Measurements from ENCODE around the gene DAGLA.
A peak's percentile ranks its signal among the peaks of the same experiment; 100 is the strongest.

DAGLA gene, protein sequence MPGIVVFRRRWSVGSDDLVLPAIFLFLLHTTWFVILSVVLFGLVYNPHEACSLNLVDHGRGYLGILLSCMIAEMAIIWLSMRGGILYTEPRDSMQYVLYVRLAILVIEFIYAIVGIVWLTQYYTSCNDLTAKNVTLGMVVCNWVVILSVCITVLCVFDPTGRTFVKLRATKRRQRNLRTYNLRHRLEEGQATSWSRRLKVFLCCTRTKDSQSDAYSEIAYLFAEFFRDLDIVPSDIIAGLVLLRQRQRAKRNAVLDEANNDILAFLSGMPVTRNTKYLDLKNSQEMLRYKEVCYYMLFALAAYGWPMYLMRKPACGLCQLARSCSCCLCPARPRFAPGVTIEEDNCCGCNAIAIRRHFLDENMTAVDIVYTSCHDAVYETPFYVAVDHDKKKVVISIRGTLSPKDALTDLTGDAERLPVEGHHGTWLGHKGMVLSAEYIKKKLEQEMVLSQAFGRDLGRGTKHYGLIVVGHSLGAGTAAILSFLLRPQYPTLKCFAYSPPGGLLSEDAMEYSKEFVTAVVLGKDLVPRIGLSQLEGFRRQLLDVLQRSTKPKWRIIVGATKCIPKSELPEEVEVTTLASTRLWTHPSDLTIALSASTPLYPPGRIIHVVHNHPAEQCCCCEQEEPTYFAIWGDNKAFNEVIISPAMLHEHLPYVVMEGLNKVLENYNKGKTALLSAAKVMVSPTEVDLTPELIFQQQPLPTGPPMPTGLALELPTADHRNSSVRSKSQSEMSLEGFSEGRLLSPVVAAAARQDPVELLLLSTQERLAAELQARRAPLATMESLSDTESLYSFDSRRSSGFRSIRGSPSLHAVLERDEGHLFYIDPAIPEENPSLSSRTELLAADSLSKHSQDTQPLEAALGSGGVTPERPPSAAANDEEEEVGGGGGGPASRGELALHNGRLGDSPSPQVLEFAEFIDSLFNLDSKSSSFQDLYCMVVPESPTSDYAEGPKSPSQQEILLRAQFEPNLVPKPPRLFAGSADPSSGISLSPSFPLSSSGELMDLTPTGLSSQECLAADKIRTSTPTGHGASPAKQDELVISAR

DNA sequence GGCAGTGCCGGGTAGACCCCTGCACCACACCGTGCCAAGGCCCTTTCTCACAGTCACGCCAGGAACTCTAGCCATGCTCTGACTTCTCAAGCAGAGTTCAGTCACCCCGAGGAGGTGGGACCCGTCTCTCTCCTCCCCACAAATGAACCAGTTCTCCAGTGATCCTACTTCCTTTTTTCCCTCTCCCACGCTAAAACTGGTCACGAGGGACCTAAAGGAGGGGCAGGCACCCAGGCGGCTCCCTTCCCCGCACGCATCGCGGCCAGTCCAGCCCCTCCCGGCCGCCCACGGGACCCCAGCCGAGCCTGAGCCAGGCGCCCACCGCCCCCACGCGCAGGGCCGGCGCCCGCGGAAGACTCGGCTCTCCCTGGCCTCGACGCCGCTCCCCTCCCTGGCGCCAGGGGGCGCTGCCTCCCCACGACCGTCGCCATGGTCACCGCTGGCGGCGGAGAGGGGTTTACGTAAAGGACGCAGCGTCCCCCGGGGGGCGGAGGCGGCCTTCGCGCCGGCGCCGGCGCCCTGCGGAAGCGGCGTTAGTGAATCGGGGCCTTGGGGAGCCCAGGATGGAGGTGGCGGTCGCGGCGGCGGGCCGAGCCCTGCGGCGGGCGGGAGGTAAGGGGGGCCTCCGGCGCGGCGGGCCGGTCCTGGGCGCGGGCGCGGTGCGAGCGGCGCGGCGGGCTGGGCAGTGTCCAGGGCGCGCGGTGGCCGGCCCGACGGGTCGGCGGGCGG lies at the start of gene DAGLA:
DAGLA (plus strand) TSS at position 499 of the 729 bp plus-strand sequence. CDS start 39,765 bp downstream, outside the sequence.
- Histone ChIP-seq H3K4me3 (ENCODE audit: low read length) (no peak within 1 kb of the TSS), H3K27me3 (replicated peaks; ENCODE audit: insufficient read depth, low read length) (peaks cover 91% of the 10 kb centered on the region), H2AFZ (ENCODE audit: low read length) (no peak within 1 kb of the TSS), H3K9me3 (replicated peaks; ENCODE audit: insufficient read depth, low read length) (no peaks in the 10 kb centered on the region), H3K9ac (ENCODE audit: low read length) (no peak within 1 kb of the TSS), H3K9me2 (replicated peaks; ENCODE audit: insufficient read depth, low read length) (no peaks in the 10 kb centered on the region), H4K20me1 (ENCODE audit: insufficient read depth, low read length) (no peaks in the 10 kb centered on the region), H3K27ac (ENCODE audit: low read length) (no peak within 1 kb of the TSS), H3K4me2 (ENCODE audit: low read depth, low read length) (peak within 1 kb of the TSS; percentile 39; the same call in 1 of the 2 replicates), H3K79me2 (ENCODE audit: low read length) (no peaks in the 10 kb centered on the region), H3F3A (ENCODE audit: insufficient read depth, low read length) (no peaks in the 10 kb centered on the region), H3K4me1 (ENCODE audit: low read length) (no peaks in the 10 kb centered on the region), H3K36me3 (replicated peaks; ENCODE audit: insufficient read depth, low read length) (no peaks in the 10 kb centered on the region)
- DNase-seq, result peak; percentile 41
- TF ChIP-seq, protein P1, sequence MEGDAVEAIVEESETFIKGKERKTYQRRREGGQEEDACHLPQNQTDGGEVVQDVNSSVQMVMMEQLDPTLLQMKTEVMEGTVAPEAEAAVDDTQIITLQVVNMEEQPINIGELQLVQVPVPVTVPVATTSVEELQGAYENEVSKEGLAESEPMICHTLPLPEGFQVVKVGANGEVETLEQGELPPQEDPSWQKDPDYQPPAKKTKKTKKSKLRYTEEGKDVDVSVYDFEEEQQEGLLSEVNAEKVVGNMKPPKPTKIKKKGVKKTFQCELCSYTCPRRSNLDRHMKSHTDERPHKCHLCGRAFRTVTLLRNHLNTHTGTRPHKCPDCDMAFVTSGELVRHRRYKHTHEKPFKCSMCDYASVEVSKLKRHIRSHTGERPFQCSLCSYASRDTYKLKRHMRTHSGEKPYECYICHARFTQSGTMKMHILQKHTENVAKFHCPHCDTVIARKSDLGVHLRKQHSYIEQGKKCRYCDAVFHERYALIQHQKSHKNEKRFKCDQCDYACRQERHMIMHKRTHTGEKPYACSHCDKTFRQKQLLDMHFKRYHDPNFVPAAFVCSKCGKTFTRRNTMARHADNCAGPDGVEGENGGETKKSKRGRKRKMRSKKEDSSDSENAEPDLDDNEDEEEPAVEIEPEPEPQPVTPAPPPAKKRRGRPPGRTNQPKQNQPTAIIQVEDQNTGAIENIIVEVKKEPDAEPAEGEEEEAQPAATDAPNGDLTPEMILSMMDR (IDR thresholded peaks at IDR 0.05; ENCODE audit: low read length), result peak; percentile 75
- no peak for TF ChIP-seq EZH2phosphoT487 (IDR thresholded peaks at IDR 0.05; ENCODE audit: low read length)

DNA sequence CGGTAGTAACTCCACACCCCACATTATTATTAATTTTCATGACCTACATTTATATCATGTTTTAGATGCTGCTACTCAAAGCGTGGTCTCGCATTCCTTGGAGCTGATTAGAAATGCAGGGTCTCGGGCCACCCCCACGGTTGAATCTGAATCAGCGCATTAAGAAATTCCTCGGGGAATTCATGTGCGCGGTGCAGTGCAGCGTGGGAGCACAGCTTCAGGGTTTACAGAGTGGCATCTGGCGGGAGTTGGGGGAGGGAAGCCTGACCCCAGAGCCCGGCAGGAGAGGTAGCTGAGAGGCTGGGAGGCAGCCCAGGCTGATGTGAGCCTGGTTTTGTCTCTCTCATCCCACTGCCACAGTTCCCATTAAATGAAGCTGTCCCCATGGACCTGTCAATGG lies 48.1 kb upstream of the DAGLA start:
- Histone ChIP-seq H3K4me3 (ENCODE audit: low read length) (no peak overlapping the region), H3K4me2 (ENCODE audit: low read depth, low read length) (no peak overlapping the region), H2AFZ (ENCODE audit: low read length) (no peak overlapping the region), H3K27me3 (replicated peaks; ENCODE audit: insufficient read depth, low read length) (peaks cover 87% of the 10 kb centered on the region), H3K36me3 (replicated peaks; ENCODE audit: insufficient read depth, low read length) (no peaks in the 10 kb centered on the region), H3K27ac (ENCODE audit: low read length) (no peak overlapping the region), H3K79me2 (ENCODE audit: low read length) (no peaks in the 10 kb centered on the region), H4K20me1 (ENCODE audit: insufficient read depth, low read length) (no peaks in the 10 kb centered on the region), H3K9ac (ENCODE audit: low read length) (no peak overlapping the region), H3K4me1 (ENCODE audit: low read length) (no peaks in the 10 kb centered on the region), H3F3A (ENCODE audit: insufficient read depth, low read length) (no peaks in the 10 kb centered on the region), H3K9me3 (replicated peaks; ENCODE audit: insufficient read depth, low read length) (no peaks in the 10 kb centered on the region), H3K9me2 (replicated peaks; ENCODE audit: insufficient read depth, low read length) (no peaks in the 10 kb centered on the region)
- TF ChIP-seq EZH2phosphoT487 (IDR thresholded peaks at IDR 0.05; ENCODE audit: low read length), result no peak
- no peak for TF ChIP-seq EZH2 (optimal IDR thresholded peaks at IDR 0.05; ENCODE audit: low read depth, low read length)
- TF ChIP-seq, protein P1 (IDR thresholded peaks at IDR 0.05; ENCODE audit: low read length), result no peak
- DNase-seq, result no peak

DNA sequence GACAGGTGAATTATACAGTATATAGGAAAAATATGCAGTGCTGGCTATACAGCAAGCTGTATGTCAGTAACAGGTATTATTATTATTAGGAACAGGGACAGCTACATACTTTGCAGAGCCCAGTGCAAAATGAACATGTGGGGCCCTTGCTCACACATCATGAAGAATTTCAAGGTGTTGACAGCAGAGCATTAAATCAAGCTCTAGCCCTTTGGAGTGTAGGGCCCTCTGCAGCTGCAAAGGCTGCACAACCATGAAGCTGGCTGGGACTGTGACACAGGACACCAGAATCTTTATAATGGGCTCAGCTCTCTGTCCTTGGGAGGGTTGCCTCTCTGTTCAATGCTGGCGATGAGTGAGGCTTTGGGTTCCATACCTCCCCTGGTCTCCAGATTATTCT lies 44.9 kb upstream of the DAGLA start:
- H3K4me3 ChIP-seq (ENCODE audit: low read length), result no peak overlapping the region
- H3K27ac ChIP-seq (ENCODE audit: low read length), result no peak overlapping the region
- no peaks in the 10 kb centered on the region for H4K20me1 ChIP-seq (ENCODE audit: insufficient read depth, low read length)
- no peaks in the 10 kb centered on the region for H3K9me3 ChIP-seq (replicated peaks; ENCODE audit: insufficient read depth, low read length)
- peaks cover 71% of the 10 kb centered on the region for H3K27me3 ChIP-seq (replicated peaks; ENCODE audit: insufficient read depth, low read length)
- no peak for DNase-seq
- H3K4me2 ChIP-seq (ENCODE audit: low read depth, low read length), result no peak overlapping the region
- no peaks in the 10 kb centered on the region for H3K9me2 ChIP-seq (replicated peaks; ENCODE audit: insufficient read depth, low read length)
- no peaks in the 10 kb centered on the region for H3K36me3 ChIP-seq (replicated peaks; ENCODE audit: insufficient read depth, low read length)
- H3K9ac ChIP-seq (ENCODE audit: low read length), result no peak overlapping the region
- no peaks in the 10 kb centered on the region for H3K79me2 ChIP-seq (ENCODE audit: low read length)
- H3F3A ChIP-seq (ENCODE audit: insufficient read depth, low read length), result no peaks in the 10 kb centered on the region
- no peaks in the 10 kb centered on the region for H3K4me1 ChIP-seq (ENCODE audit: low read length)
- TF ChIP-seq, protein P1 (IDR thresholded peaks at IDR 0.05; ENCODE audit: low read length), result no peak
- TF ChIP-seq EZH2 (optimal IDR thresholded peaks at IDR 0.05; ENCODE audit: low read depth, low read length), result no peak
- no peak for TF ChIP-seq EZH2phosphoT487 (IDR thresholded peaks at IDR 0.05; ENCODE audit: low read length)
- H2AFZ ChIP-seq (ENCODE audit: low read length), result no peak overlapping the region

Data from MM.1S (cell line).